ENCODE measurements around the gene MCAM.

MCAM gene

GRCh38 chr11:119342362-119343130 is 25.6 kb upstream of the MCAM start:
- DNase-seq (ENCODE audit: insufficient read length) (no peak), FAIRE-seq (no peak)
- TF ChIP-seq TAF1 (IDR thresholded peaks at IDR 0.05; ENCODE audit: borderline replicate concordance, low read depth, low read length) (no peak), POLR2AphosphoS5 (IDR thresholded peaks at IDR 0.05; ENCODE audit: low read depth, low read length) (no peak), POLR2A (IDR thresholded peaks at IDR 0.05; ENCODE audit: low read depth, low read length) (no peak)

GRCh38 chr11:119342023-119342300 is 25.0 kb upstream of the MCAM start:
- FAIRE-seq (no peak), DNase-seq (ENCODE audit: insufficient read length) (no peak)
- TF ChIP-seq POLR2AphosphoS5 (IDR thresholded peaks at IDR 0.05; ENCODE audit: low read depth, low read length), result no peak
- no peak for TF ChIP-seq TAF1 (IDR thresholded peaks at IDR 0.05; ENCODE audit: borderline replicate concordance, low read depth, low read length)
- TF ChIP-seq POLR2A (IDR thresholded peaks at IDR 0.05; ENCODE audit: low read depth, low read length), result no peak

- DNase-seq (ENCODE audit: insufficient read length) (no peak), FAIRE-seq (no peak)
- no peak for TF ChIP-seq TAF1 (IDR thresholded peaks at IDR 0.05; ENCODE audit: borderline replicate concordance, low read depth, low read length)
- no peak for TF ChIP-seq POLR2A (IDR thresholded peaks at IDR 0.05; ENCODE audit: low read depth, low read length)
- TF ChIP-seq POLR2AphosphoS5 (IDR thresholded peaks at IDR 0.05; ENCODE audit: low read depth, low read length), result no peak
These were observed 24.5 kb upstream of the MCAM start for GRCh38 chr11:119341222-119342022.

- no peak for TF ChIP-seq POLR2AphosphoS5 (IDR thresholded peaks at IDR 0.05; ENCODE audit: low read depth, low read length)
- no peak for TF ChIP-seq POLR2A (IDR thresholded peaks at IDR 0.05; ENCODE audit: low read depth, low read length)
- TF ChIP-seq TAF1 (IDR thresholded peaks at IDR 0.05; ENCODE audit: borderline replicate concordance, low read depth, low read length), result no peak
- DNase-seq (ENCODE audit: insufficient read length), result no peak
- no peak for FAIRE-seq
These were observed 23.6 kb upstream of the MCAM start, which contains the start of gene C1QTNF5 for GRCh38 chr11:119340335-119341221. C1QTNF5 (minus strand) TSS chr11:119340883; CDS start chr11:119340397, 486 bp downstream.

GRCh38 chr11:119339589-119340334 is 22.8 kb upstream of the MCAM start:
- TF ChIP-seq POLR2A (IDR thresholded peaks at IDR 0.05; ENCODE audit: low read depth, low read length) (no peak), POLR2AphosphoS5 (IDR thresholded peaks at IDR 0.05; ENCODE audit: low read depth, low read length) (no peak), TAF1 (IDR thresholded peaks at IDR 0.05; ENCODE audit: borderline replicate concordance, low read depth, low read length) (no peak)
- peak; percentile 24 for FAIRE-seq
- DNase-seq (ENCODE audit: insufficient read length), result no peak

- no peak for FAIRE-seq
- no peak for DNase-seq (ENCODE audit: insufficient read length)
- TF ChIP-seq TAF1 (IDR thresholded peaks at IDR 0.05; ENCODE audit: borderline replicate concordance, low read depth, low read length), result no peak
- TF ChIP-seq POLR2A (IDR thresholded peaks at IDR 0.05; ENCODE audit: low read depth, low read length), result no peak
- TF ChIP-seq POLR2AphosphoS5 (IDR thresholded peaks at IDR 0.05; ENCODE audit: low read depth, low read length), result no peak
These were observed 22.1 kb upstream of the MCAM start for GRCh38 chr11:119338965-119339588.

GRCh38 chr11:119338318-119338890 is 21.5 kb upstream of the MCAM start:
- DNase-seq (ENCODE audit: insufficient read length), result peak; percentile 85
- FAIRE-seq, result peak; percentile 87
- TF ChIP-seq POLR2AphosphoS5 (IDR thresholded peaks at IDR 0.05; ENCODE audit: low read depth, low read length) (no peak), TAF1 (IDR thresholded peaks at IDR 0.05; ENCODE audit: borderline replicate concordance, low read depth, low read length) (no peak), POLR2A (IDR thresholded peaks at IDR 0.05; ENCODE audit: low read depth, low read length) (no peak)

GRCh38 chr11:119337581-119338317 is 20.8 kb upstream of the MCAM start:
- FAIRE-seq (no peak), DNase-seq (ENCODE audit: insufficient read length) (no peak)
- no peak for TF ChIP-seq TAF1 (IDR thresholded peaks at IDR 0.05; ENCODE audit: borderline replicate concordance, low read depth, low read length)
- TF ChIP-seq POLR2A (IDR thresholded peaks at IDR 0.05; ENCODE audit: low read depth, low read length), result no peak
- TF ChIP-seq POLR2AphosphoS5 (IDR thresholded peaks at IDR 0.05; ENCODE audit: low read depth, low read length), result no peak

GRCh38 chr11:119336744-119337469 is 20.0 kb upstream of the MCAM start:
- FAIRE-seq (no peak), DNase-seq (ENCODE audit: insufficient read length) (no peak)
- no peak for TF ChIP-seq POLR2AphosphoS5 (IDR thresholded peaks at IDR 0.05; ENCODE audit: low read depth, low read length)
- no peak for TF ChIP-seq TAF1 (IDR thresholded peaks at IDR 0.05; ENCODE audit: borderline replicate concordance, low read depth, low read length)
- no peak for TF ChIP-seq POLR2A (IDR thresholded peaks at IDR 0.05; ENCODE audit: low read depth, low read length)
